ENCODE measurements around the gene KCNN4.
"Not testable (repeated sequence)": the region's sequence is repeated elsewhere in the genome, so short reads cannot be mapped to it uniquely, and the experiment has no call there.

KCNN4 gene

GRCh38 chr19:43780706-43781525, at the start of gene KCNN4:
KCNN4 (minus strand) TSS chr19:43780973; CDS start chr19:43780861, 112 bp downstream.
- in situ Hi-C loops (cut with MboI; ENCODE audit: low sequenced_read_pairs), result no loop called here

- in situ Hi-C loops (cut with MboI; ENCODE audit: low sequenced_read_pairs), result no loop called here
Measured at GRCh38 chr19:43826787-43827754, 46.3 kb upstream of the KCNN4 start, which contains the start of gene ZNF283. ZNF283 (plus strand) TSS chr19:43827321; CDS start chr19:43833505, 6,184 bp downstream.

GRCh38 chr19:43824572-43824971, 43.8 kb upstream of the KCNN4 start:
- in situ Hi-C loops (cut with MboI; ENCODE audit: low sequenced_read_pairs), result not testable (repeated sequence)

GRCh38 chr19:43823856-43824255, 43.1 kb upstream of the KCNN4 start:
- in situ Hi-C loops (cut with MboI; ENCODE audit: low sequenced_read_pairs), result not testable (repeated sequence)

GRCh38 chr19:43820884-43821215, 40.1 kb upstream of the KCNN4 start:
- in situ Hi-C loops (cut with MboI; ENCODE audit: low sequenced_read_pairs), result no loop called here

- in situ Hi-C loops (cut with MboI; ENCODE audit: low sequenced_read_pairs), result no loop called here
Measured at GRCh38 chr19:43820098-43820883, 39.5 kb upstream of the KCNN4 start.

- in situ Hi-C loops (cut with MboI; ENCODE audit: low sequenced_read_pairs), result no loop called here
Measured at GRCh38 chr19:43818500-43818899, 37.7 kb upstream of the KCNN4 start.

- in situ Hi-C loops (cut with MboI; ENCODE audit: low sequenced_read_pairs), result not testable (repeated sequence)
Measured at GRCh38 chr19:43817454-43817853, 36.7 kb upstream of the KCNN4 start.

GRCh38 chr19:43814663-43815352, 34.0 kb upstream of the KCNN4 start:
- in situ Hi-C loops (cut with MboI; ENCODE audit: low sequenced_read_pairs), result no loop called here

GRCh38 chr19:43812688-43813087, 31.9 kb upstream of the KCNN4 start:
- in situ Hi-C loops (cut with MboI; ENCODE audit: low sequenced_read_pairs), result no loop called here

GRCh38 chr19:43812259-43812658, 31.5 kb upstream of the KCNN4 start:
- in situ Hi-C loops (cut with MboI; ENCODE audit: low sequenced_read_pairs), result no loop called here

GRCh38 chr19:43811837-43812236, 31.1 kb upstream of the KCNN4 start:
- in situ Hi-C loops (cut with MboI; ENCODE audit: low sequenced_read_pairs), result no loop called here

GRCh38 chr19:43809762-43810696, 29.3 kb upstream of the KCNN4 start:
- in situ Hi-C loops (cut with MboI; ENCODE audit: low sequenced_read_pairs), result loop anchor here (10.0 kb wide), 1 partner anchor 375 kb away; no protein-coding TSS in a partner anchor

- in situ Hi-C loops (cut with MboI; ENCODE audit: low sequenced_read_pairs), result loop anchor here (10.0 kb wide), 1 partner anchor 373 kb away; no protein-coding TSS in a partner anchor
Measured at GRCh38 chr19:43807651-43808050, 26.9 kb upstream of the KCNN4 start.

- in situ Hi-C loops (cut with MboI; ENCODE audit: low sequenced_read_pairs), result loop anchor here (10.0 kb wide), 1 partner anchor 372 kb away; no protein-coding TSS in a partner anchor
Measured at GRCh38 chr19:43806848-43807247, 26.1 kb upstream of the KCNN4 start.

- in situ Hi-C loops (cut with MboI; ENCODE audit: low sequenced_read_pairs), result loop anchor here (10.0 kb wide), 1 partner anchor 372 kb away; no protein-coding TSS in a partner anchor
Measured at GRCh38 chr19:43806401-43806800, 25.6 kb upstream of the KCNN4 start.

GRCh38 chr19:43804432-43804831, 23.7 kb upstream of the KCNN4 start:
- in situ Hi-C loops (cut with MboI; ENCODE audit: low sequenced_read_pairs), result loop anchor here (10.0 kb wide), 1 partner anchor 370 kb away; no protein-coding TSS in a partner anchor

- in situ Hi-C loops (cut with MboI; ENCODE audit: low sequenced_read_pairs), result loop anchor here (10.0 kb wide), 1 partner anchor 368 kb away; no protein-coding TSS in a partner anchor
Measured at GRCh38 chr19:43802216-43802951, 21.6 kb upstream of the KCNN4 start, which contains the start of gene LYPD5. LYPD5 (minus strand) TSS chr19:43802447; CDS start chr19:43802380, 67 bp downstream.

Measured in HL-60/S4 (cell line).